GM19351 (cell line): ENCODE results near the gene TFPT.
A peak's percentile ranks its signal among the peaks of the same experiment; 100 is the strongest.

Source experiments
- ATAC-seq: cut with Tn5 transposase; IDR thresholded peaks from one replicate; pipeline ENCODE4 v1.9.1; 2021; ENCODE audit warnings: mild to moderate bottlenecking, moderate library complexity; ENCODE audit not compliant: unreplicated experiment

Gene TFPT

DNA sequence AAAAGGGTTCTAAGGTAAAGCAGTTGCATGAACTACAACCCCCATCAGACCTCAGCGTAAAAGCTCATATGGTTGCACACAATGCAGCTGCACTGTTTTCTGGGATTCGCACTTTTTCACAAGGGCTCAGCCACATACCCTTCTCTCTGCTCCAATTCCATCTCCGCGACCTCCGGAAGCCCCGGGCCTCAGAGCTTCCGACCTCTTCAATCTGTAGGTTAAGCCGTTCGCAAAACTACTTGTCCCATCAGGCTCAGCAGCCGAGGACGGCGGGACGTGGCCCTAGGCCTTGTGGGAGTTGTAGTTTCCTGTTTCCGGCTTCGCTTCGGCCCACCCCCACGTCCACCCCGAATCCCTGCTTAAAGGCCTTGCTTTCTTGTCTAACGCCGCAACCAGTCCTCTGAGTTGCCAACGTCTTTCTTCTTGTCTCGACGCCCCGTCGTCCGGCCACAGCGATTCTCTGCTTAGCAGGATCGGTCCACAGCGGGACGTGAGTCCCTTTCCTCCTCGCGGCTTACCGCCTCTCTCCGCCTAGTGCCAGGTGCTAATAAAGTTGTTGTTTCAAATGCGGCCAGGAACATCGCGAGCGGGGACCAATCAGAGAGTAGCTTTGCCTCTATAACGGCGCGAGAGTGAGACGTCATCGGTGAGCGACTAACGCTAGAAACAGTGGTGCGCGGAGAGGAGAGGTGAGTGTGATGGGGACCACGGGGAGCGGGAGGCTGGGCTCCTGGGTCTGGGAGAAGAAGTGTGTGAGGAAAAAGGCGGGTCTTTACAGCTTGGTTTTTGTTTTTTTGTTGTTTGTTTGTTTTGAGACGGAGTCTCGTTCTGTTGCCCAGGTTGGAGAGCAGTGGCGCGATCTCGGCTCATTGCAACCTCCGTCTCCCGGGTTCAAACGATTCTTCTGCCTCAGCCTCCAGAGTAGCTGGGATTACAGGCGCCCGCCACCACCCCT, at the start of gene TFPT, which contains the start of gene PRPF31:
Gene TFPT, minus strand, starts transcription at position 549 of the 955 bp plus-strand sequence. Its CDS starts 388 bp downstream, at position 161.
Gene PRPF31, plus strand, starts transcription at position 646 of the 955 bp plus-strand sequence. CDS start 2,525 bp downstream, outside the sequence.
- ATAC-seq, result peak; percentile 86

DNA sequence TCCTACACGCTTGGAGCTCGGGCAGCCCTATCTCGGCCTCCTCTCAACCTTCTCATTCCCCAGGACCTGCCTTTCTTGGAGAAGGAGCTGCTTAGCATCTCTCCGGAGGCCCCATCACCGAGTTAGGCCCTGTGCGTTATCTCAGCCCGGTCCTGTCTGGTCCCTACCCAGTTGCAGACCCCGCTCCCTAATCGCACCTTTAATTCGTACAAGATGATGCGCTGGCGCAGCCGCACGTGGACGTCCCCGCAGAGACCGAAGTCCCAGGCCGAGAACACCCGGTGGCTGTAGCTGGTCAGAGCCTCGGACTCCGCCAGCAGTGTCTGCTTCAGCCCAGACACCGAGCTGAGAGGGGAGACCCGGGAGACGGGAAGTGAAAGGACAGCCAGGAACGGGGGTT, 49.8 kb upstream of the TFPT start:
- ATAC-seq, result no peak

GRCh38 chr19:54164369-54165068, 49.1 kb upstream of the TFPT start:
- no peak for ATAC-seq

- ATAC-seq, result no peak
Observed at GRCh38 chr19:54162884-54163283, 47.4 kb upstream of the TFPT start.

DNA sequence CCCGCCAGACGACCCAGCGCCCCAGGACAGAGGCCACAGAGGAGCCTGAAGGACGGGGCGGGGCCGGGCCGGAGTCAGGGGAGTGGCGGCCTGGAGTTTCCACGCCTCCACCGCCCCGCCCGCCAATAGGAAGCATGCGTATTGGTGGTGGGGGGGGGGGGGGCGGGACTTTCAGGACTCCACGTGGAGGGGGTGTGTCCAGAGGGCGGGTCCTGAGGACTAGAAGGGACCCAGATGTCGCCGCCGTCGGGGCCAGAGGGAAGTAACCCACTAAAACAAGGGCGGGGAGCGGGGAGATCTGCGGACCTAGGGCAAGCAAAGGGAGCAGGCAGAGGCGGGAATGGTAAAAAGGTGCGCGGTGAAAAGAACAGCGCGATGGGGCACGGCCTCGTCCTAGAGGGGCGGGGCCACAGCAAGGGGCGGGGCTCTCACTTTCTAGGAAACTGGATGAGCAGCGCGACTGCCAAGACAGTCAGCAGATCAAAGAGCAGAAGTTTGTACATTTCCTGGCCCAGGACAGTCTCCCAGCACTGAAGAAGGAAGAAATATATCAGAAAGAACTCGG, 46.9 kb upstream of the TFPT start:
- ATAC-seq, result no peak

DNA sequence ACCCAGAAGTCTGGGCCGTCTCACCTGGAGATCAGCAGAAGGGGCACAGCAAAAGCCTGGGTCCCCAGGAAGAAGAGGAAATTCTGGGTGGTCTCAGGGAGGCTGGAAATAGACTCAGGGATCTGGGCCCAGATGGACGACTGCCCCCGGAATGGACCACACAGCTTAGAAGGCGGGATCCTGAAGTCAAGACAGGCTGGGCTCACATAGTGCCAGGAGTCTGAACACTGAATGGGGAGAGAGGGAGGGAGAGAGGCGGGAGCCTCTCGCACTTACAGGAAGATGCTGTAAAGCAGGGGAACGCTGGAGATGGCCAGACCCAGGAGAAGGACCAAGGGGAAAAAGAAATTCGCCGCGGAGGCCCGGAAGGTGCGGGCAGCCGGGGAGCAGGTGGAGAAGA, 45.4 kb upstream of the TFPT start:
- ATAC-seq, result no peak

DNA sequence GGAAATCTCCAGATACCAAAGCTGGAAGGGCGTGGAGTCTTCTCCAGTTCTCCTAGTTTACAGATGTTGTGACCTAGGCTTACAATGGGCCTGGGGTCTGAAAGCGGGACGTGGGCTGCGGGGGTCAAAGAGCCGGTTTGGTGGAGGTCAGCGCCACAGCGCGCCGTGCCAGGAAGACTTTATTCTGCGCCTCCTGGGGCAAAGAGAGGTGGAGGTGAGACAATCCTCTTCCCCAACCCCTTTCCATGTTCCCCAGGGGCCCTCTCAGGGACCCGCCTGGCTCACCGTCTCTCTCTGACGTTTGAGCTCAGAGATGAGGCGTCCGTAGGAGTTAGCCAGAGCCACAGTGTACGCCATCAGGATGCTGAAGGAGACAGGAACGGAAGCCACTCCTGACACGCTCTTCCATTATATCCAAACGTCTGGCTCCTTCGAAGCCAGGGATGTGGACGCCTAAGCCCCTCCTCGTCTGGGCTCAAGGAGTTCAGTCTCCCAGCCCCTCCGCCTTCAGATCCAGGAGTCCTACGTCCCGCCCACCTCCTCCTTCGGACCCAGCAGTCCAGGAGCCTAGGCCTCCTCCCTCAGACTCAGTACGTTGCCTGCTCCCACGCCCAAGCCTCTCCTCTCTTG, 44.8 kb upstream of the TFPT start:
- ATAC-seq, result no peak

- peak; percentile 89 for ATAC-seq
Observed at GRCh38 chr19:54159352-54160181, 44.1 kb upstream of the TFPT start, which contains the start of gene LENG1. Gene LENG1 (minus strand): TSS chr19:54159721. CDS start chr19:54159695, 26 bp downstream.

DNA sequence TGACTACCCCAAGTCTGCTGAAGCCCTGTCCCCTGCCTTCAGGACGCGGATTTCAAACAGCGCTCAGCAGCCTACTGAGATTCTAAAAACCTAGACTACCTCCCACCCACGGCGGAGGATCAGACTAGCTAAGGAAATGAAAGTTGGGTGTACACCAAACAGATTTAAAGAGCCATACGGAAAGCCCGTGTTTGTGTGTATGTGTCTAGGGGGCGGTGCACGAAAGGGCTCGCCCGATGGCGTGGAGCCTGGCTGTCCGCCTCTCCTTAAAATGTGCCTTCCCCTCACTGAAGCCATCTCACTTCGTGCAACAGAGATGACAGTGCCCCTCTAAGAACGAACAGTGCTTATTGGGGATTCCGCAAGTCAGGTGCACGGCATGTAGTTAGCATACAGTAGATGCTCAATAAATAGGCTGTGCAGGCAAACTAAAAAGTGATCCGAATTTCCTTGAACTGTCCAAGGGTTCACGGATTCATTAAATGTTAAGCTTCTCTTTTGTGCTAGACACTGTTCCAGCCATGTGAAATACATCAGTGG, 43.4 kb upstream of the TFPT start:
- no peak for ATAC-seq

- no peak for ATAC-seq
Observed at GRCh38 chr19:54156953-54157352, 41.5 kb upstream of the TFPT start.

GRCh38 chr19:54156490-54156889, 41.0 kb upstream of the TFPT start:
- no peak for ATAC-seq

GRCh38 chr19:54155694-54156093, 40.2 kb upstream of the TFPT start:
- no peak for ATAC-seq

DNA sequence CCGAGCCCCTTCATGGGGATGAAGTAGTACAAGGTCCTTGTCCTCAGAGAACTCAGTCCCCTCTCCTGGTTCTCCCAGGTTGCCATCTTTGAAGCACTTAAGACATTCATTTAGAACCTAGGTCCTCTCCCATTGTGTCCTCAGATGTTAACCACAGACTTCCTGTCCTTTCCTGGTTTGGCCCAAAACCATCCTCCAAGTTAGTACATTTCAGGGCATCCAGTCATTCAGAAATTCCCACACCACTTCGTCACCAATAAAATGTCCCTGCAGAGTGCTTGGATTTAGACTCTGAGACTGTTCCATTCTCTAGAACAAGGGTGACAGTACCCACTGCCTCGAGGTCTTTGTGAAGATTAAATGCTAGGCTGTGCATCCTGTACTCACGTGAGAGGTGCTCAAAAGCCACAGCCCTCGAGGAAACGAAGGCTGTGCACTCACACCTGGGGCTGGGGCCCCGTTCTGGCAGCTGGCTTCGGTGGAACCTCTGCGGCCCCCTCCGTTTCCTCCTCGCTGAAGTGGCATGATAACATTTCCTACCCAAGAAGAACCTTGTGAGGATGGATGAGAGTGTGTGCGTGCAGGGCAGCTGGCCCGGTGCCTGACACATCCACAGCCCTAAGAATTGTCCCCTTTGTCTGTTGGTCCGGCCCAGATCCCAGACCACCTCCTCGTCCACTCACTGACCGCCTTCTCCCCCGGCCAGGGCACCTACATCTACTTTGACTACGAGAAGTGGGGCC, 39.3 kb upstream of the TFPT start:
- no peak for ATAC-seq

GRCh38 chr19:54153731-54154326, 38.4 kb upstream of the TFPT start:
- no peak for ATAC-seq

DNA sequence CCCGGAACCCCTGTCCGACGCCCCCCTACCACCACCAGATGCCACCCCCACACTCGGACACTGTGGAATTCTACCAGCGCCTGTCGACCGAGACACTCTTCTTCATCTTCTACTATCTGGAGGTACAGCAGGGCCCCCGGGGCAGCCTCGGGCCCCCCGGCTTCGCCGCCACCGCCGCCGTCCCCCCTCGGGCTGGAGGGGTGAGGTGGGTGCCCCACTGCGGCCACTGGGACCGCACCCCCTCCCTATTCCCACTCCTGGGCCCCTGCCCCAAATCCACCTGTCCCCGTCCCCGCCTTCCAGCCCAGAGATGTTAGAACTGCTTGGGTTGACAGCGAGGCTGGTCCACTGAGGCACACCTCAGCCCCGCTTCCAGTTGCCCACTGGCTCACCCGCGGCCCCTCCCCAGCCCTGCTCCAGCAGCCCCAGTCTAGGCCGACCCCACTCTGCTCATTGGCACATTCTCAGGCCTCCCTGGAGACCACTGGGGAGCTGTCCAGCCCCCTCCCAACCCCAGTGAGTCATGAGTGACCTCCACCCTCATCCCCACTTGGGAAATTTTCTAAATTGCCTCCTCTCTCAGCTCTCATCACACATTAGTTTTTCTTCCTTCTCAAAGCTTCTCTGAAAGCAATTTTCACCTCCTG, 37.5 kb upstream of the TFPT start:
- ATAC-seq, result no peak

GRCh38 chr19:54152267-54152666, 36.8 kb upstream of the TFPT start:
- ATAC-seq, result no peak

- no peak for ATAC-seq
Observed at GRCh38 chr19:54151362-54152035, 36.0 kb upstream of the TFPT start.
